AG04449 (cell line): Measurements from ENCODE around the gene LRRFIP1.

ENCODE experiments used
- CTCF ChIA-PET: fragments of 350-600 bp; formaldehyde crosslinking; extraction: SDS; loops from one replicate; lab custom pipeline; 2021; ENCODE audit warnings: antibody characterized with exemption; lab: Yijun Ruan, JAX
- POLR2A ChIA-PET: fragments of 400-600, 350-600 bp; formaldehyde crosslinking; extraction: SDS; loops from one replicate; lab custom pipeline; 2020; ENCODE audit warnings: antibody characterized with exemption, inconsistent platforms; lab: Yijun Ruan, JAX
- DNase-seq: peaks from one replicate; pipeline ENCODE4 v3.0.0-alpha.2; 2010; ENCODE audit warnings: low read depth, low spot score
- H3K4me3 ChIP-seq: 2 replicates; pipeline ENCODE4 v1.5.1; 2011; ENCODE audit warnings: low read depth, mild to moderate bottlenecking, control low read depth, low read length
- CTCF ChIP-seq: IDR thresholded peaks from one replicate; pipeline ENCODE4 v1.5.1; 2011; ENCODE audit warnings: mild to moderate bottlenecking, moderate library complexity, low read length, control low read depth, inconsistent platforms; ENCODE audit not compliant: insufficient read depth; ENCODE audit errors: missing control alignments

LRRFIP1 gene

DNA sequence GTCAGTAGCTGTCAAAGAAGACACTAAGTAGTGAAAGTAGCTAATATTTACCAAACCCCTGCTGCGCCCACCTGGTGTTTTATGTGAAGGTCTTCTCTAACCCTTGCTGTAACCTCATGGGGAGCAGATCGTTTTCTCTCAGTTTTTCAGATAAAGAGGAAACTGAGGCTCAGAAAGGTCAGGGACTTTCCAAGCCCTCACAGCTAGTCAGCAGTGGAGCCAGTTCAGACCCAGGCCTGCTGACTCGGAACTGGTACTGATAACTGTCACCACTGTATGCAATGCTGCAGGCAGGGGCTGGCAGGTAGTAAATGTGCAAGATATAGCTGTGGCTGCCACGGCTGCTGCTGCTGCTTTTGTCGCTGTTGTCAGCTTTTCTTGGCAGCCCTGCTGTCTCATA lies 69.1 kb downstream of the LRRFIP1 start:
- CTCF ChIA-PET = interaction anchor here (1.0 to 2.8 kb wide), 3 partner anchors 10 to 49 kb away, joined by 3 to 18 read pairs (median 10); no protein-coding TSS in a partner anchor

GRCh38 chr2:237697586-237698357 lies 70.4 kb downstream of the LRRFIP1 start:
- TF ChIP-seq CTCF = no peak
- H3K4me3 ChIP-seq = no peak overlapping the region
- ChIA-PET CTCF (interaction anchor here (0.7 to 2.8 kb wide), 7 partner anchors 11 to 126 kb away, joined by 3 to 18 read pairs (median 4); no protein-coding TSS in a partner anchor), POLR2A (no interaction called here)
- no peak for DNase-seq

More for the DNA sequence above, 69.1 kb downstream of the LRRFIP1 start:
- TF ChIP-seq CTCF = no peak
- H3K4me3 ChIP-seq = no peak overlapping the region
- no peak for DNase-seq
- POLR2A ChIA-PET = no interaction called here

DNA sequence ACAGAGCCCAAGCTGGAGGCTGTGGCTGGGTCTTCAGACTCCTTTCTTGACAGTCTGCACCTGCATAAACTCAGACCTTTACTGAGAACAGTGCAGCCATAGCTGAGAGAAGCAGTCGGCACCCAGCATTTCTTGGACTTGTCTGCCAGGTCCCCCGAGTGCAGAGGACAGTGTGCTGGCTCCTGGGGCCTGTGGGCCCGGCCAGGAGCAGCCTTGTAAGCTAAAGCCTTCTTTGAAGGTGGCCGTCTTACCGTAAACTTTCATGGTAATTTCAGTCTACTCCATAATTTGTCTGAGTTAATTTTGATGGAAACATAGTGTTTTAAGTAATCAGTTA lies 70.9 kb downstream of the LRRFIP1 start:
- TF ChIP-seq CTCF = no peak
- H3K4me3 ChIP-seq = no peak overlapping the region
- POLR2A ChIA-PET = no interaction called here
- no peak for DNase-seq
- CTCF ChIA-PET = interaction anchor here (1.2 to 2.8 kb wide), 5 partner anchors 11 to 126 kb away, joined by 3 to 18 read pairs (median 8); no protein-coding TSS in a partner anchor

- no peak for TF ChIP-seq CTCF
- H3K4me3 ChIP-seq = no peak overlapping the region
- no peak for DNase-seq
- CTCF ChIA-PET = interaction anchor here (0.6 to 2.4 kb wide), 5 partner anchors 9 to 45 kb away, joined by 3 to 14 read pairs (median 3); no protein-coding TSS in a partner anchor
- POLR2A ChIA-PET = no interaction called here
These were observed 72.6 kb downstream of the LRRFIP1 start for GRCh38 chr2:237699870-237700511.

DNA sequence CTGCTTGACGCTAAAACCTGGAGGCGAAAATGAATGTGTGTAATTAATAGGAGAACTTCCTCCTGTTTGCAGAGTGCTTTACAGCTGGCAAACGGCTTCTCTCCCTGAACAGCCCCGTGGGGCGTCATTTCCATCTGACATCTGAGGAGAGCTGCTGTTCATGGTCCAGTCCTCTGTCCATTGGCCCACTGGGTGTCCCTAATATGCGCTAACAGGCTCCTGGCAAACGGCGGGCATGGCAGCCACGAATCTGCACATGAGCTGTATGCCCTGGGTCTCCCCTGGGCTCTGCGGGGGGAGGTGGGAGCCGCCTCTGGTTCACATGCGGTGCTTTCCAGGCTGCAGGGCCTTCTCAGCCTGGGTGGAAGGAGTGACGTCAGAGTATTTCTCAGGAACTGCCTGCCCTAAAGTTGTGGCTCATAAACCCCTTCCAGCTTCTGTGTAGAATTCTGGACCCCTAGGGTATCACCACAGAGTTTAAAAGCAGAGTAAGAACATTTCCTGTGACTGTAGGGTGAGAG lies 73.2 kb downstream of the LRRFIP1 start:
- TF ChIP-seq CTCF = no peak
- no peak for DNase-seq
- H3K4me3 ChIP-seq = no peak overlapping the region
- ChIA-PET POLR2A (no interaction called here), CTCF (interaction anchor here (0.6 to 2.4 kb wide), 5 partner anchors 10 to 44 kb away, joined by 3 to 14 read pairs (median 3); no protein-coding TSS in a partner anchor)
